Stimulated activated CD8-positive, alpha-beta memory T cell treated with anti-CD3 and anti-CD28 coated beads, Interleukin-4, amount 100 ng/mL, for 48 hours (primary cell): ENCODE data around the gene CDH12.
"Not testable (repeated sequence)": the region's sequence is repeated elsewhere in the genome, so short reads cannot be mapped to it uniquely, and the experiment has no call there.

Source experiments
- DNase-seq: peaks from one replicate; pipeline ENCODE4 v3.0.0-alpha.2; 2020

The CDH12 gene

GRCh38 chr5:22852807-22853660 is at the start of gene CDH12:
Gene CDH12, minus strand, starts transcription at chr5:22853344.
- no peak for DNase-seq

GRCh38 chr5:22901885-22902284 is 48.7 kb upstream of the CDH12 start:
- no peak for DNase-seq

- DNase-seq = no peak
Observed at GRCh38 chr5:22900801-22901310, 47.7 kb upstream of the CDH12 start.

- no peak for DNase-seq
Observed at GRCh38 chr5:22899341-22899740, 46.2 kb upstream of the CDH12 start.

DNA sequence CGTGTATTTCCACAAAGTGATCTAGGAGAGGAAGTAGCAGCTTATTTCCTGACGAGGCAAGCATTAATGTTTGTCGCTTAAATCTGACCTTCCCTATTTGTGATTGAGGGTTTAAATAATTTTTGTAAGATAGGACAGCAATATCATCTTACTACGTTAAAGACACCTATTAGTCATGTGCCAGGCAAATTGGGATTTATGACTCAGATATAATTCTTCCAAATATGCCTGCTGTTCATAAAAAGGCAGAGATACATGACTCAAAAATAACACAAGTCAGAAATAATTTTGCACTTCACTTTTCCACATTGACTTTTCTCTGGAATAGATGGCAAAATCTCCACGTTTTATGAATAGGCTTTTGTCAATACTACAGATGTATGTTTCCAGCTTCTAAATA is 43.0 kb upstream of the CDH12 start:
- no peak for DNase-seq

- DNase-seq = no peak
Observed at GRCh38 chr5:22892441-22892840, 39.3 kb upstream of the CDH12 start.

GRCh38 chr5:22889720-22890119 is 36.6 kb upstream of the CDH12 start:
- DNase-seq = no peak

- no peak for DNase-seq
Observed at GRCh38 chr5:22887566-22887965, 34.4 kb upstream of the CDH12 start.

GRCh38 chr5:22858911-22859310 is 5.8 kb upstream of the CDH12 start:
- DNase-seq = not testable (repeated sequence)

DNA sequence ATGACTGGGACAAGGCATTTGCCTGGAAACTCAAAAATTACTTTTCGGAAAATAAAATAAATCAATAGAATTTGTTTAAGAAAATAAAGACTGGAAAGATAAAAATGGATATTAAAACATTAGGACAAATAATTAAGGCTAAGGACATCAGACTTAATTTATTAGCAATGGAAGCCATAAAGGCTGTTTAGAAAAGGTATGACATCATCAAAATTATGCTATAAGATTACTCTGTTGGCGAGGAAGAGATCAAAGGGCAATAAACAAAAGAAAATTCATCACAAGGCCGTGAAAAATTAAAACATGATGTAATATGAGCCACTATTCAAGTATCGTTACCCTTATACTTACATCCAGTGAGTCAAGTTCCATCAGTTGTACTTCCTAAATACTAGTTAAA is 2.7 kb upstream of the CDH12 start:
- no peak for DNase-seq

GRCh38 chr5:22850981-22851380 is 2.2 kb downstream of the CDH12 start:
- DNase-seq = no peak

- DNase-seq = no peak
Observed at GRCh38 chr5:22846693-22847092, 6.5 kb downstream of the CDH12 start.

- no peak for DNase-seq
Observed at GRCh38 chr5:22844636-22845035, 8.5 kb downstream of the CDH12 start.

GRCh38 chr5:22844155-22844554 is 9.0 kb downstream of the CDH12 start:
- no peak for DNase-seq

GRCh38 chr5:22842574-22842973 is 10.6 kb downstream of the CDH12 start:
- DNase-seq = no peak

DNA sequence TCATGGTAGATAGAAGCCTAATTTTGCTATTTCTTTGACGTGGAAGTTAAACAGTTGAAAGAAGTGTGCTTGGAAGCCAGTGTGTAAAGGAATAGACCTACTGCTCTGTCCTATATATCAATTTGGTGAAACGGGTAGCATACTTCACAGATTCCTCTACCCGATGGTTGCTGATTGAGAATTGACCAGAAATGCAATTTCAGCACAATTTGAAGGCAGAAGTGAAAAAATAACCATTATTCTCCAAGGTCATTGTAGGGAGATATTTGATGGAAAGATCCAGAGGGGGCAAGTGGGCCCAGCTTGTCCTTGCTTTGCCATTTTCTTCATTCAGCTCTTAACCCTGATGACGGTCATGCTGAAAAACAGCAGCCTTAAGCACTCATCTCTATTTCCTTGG is 15.3 kb downstream of the CDH12 start:
- no peak for DNase-seq

DNA sequence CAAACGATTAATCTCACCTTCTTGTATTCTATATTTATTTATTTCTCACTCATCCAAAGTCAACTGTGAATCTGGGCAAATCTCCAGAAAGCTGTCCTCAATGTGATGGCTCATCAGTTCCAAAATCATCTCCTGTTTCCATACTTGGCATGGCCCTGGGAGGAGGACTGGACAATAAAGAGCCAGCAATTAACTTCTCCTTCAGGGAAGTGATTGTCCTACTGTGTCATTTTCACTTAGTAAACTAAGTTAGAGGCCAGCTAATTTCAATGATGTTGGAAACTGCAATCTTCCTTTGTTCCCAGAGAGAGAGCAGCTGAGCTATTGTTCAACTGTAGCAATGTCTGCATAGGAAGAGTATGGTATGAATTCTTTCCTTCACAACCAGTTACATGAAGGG is 17.5 kb downstream of the CDH12 start:
- no peak for DNase-seq

DNA sequence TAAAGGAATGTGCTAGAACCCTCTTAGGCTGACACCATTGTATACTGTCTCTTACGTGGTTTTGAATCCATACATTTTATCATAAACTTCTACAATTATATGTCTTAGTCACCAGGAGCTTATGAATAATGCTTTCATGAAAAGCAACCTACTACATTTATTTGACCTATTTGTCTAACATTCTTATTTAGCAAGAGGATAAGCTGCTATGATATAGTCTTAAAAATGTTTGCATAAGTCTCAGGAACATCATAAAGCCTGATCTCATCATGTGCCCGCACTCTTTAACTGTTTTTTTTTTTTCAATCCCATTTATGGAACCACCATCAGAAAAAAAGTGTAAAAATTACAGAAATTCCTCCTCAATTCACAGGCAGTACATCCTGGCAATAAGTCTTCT is 59.7 kb downstream of the CDH12 start:
- DNase-seq = no peak

DNA sequence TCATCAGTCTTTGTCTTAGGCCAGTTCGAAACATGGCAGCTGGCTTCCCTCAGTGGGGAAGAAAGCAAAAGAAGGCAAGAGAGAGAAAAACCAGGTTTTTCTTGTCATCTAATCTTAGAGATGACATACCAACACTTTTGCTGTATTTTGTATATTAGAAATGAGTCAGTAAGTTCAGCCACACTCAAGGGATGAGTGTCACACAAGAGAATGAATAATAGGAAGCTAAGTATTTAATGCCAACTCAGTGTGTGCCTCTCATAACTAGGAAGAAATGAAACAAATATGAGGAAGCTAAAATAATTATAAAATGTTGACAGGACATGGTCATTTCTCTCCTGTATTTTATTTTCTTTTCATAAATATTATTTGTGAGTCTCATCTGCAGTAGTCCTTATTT is 65.3 kb downstream of the CDH12 start:
- no peak for DNase-seq

GRCh38 chr5:22787398-22787797 is 65.7 kb downstream of the CDH12 start:
- no peak for DNase-seq

- no peak for DNase-seq
Observed at GRCh38 chr5:22780756-22781155, 72.4 kb downstream of the CDH12 start.

GRCh38 chr5:22779499-22779898 is 73.6 kb downstream of the CDH12 start:
- no peak for DNase-seq

DNA sequence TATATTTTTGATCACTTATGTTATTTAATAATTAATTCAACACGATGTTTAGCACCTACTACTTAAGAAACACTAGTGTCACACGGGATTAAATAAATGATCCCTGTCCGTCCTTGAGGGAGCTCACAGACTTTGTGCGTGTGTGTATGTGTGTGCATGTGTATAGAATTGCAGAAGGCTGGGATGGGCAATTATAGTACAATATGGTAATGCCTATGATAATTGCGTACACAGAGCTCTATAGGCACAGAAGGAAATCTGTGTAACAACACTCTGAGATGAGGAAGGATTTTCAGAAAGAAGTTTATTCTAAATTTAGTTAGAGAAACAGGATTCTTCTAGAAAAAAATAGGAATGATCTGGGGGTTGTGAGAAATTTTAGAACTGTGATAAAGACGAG is 76.9 kb downstream of the CDH12 start:
- no peak for DNase-seq

- not testable (repeated sequence) for DNase-seq
Observed at GRCh38 chr5:22774214-22774613, 78.9 kb downstream of the CDH12 start.

DNA sequence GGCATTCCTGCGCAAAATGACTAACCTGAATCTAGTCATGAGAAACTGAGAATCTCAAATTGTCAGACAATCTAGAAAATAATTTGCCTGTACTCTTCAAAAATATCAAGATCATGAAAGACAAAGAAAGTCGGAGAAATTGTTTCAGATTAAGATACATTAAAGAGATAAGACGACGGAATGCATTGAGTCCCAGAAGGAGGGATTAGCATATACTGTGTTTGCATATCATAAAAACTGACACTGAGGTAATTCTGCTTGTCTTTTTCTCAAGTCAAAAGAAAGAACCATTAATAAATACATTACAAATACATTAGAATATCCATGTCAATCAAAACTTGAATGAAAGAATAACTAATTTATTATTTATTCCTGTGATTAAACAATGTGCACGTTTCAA is 88.4 kb downstream of the CDH12 start:
- no peak for DNase-seq
